Neuronal stem cell (in vitro differentiated cells): ENCODE results near the gene TSC1.

ENCODE experiments used
- DNase-seq: peaks from one replicate; pipeline ENCODE4 v3.0.0-alpha.2; 2013; ENCODE audit warnings: low spot score
- H2AFZ ChIP-seq: one replicate; pipeline ENCODE4 v1.6.1; 2013; ENCODE audit warnings: mild to moderate bottlenecking, low read length, inconsistent platforms
- H2AK5ac ChIP-seq: 2 replicates; pipeline ENCODE4 v1.6.1; 2013; ENCODE audit warnings: low read depth, mild to moderate bottlenecking, inconsistent platforms, low read length, moderate library complexity, mixed read lengths
- H2BK120ac ChIP-seq: 2 replicates; pipeline ENCODE4 v1.6.1; 2013; ENCODE audit warnings: low read depth, mild to moderate bottlenecking, inconsistent platforms, low read length, moderate library complexity, mixed read lengths
- H2BK12ac ChIP-seq: one replicate; pipeline ENCODE4 v1.6.1; 2013; ENCODE audit warnings: low read length, inconsistent platforms
- H2BK15ac ChIP-seq: 2 replicates; pipeline ENCODE4 v1.6.1; 2013; ENCODE audit warnings: mild to moderate bottlenecking, low read length, inconsistent platforms, mixed read lengths
- H2BK5ac ChIP-seq: one replicate; pipeline ENCODE4 v1.6.1; 2013; ENCODE audit warnings: inconsistent platforms, mild to moderate bottlenecking, low read length, moderate library complexity
- H3K14ac ChIP-seq: one replicate; pipeline ENCODE4 v1.6.1; 2013; ENCODE audit warnings: low read length, inconsistent platforms
- H3K18ac ChIP-seq: 2 replicates; pipeline ENCODE4 v1.6.1; 2013; ENCODE audit warnings: low read length, inconsistent platforms
- H3K23ac ChIP-seq: 2 replicates; pipeline ENCODE4 v1.6.1; 2013; ENCODE audit warnings: low read depth, mild to moderate bottlenecking, mixed read lengths, low read length, inconsistent platforms; ENCODE audit not compliant: poor library complexity
- H3K27ac ChIP-seq: replicated peaks from 3 replicates; pipeline ENCODE4 v1.5.1; 2013; ENCODE audit warnings: low read length, inconsistent platforms
- H3K27me3 ChIP-seq, 3 experiments: 2 replicates each; pipeline ENCODE4 v1.6.1; 2013; ENCODE audit warnings: low read length in 3 of 3, mild to moderate bottlenecking in 2 of 3, inconsistent platforms in 1 of 3, low read depth in 1 of 3, mixed read lengths in 1 of 3, moderate library complexity in 1 of 3; ENCODE audit not compliant: control insufficient read depth in 3 of 3, insufficient read depth in 3 of 3
- H3K36me3 ChIP-seq, 2 donors: replicated peaks in 1 of 2; 2 replicates each; pipeline ENCODE4 v1.6.1; 2013; ENCODE audit warnings: low read length in 2 of 2; ENCODE audit not compliant: control insufficient read depth in 2 of 2, insufficient read depth in 2 of 2
- H3K4ac ChIP-seq: 2 replicates; pipeline ENCODE4 v1.6.1; 2013; ENCODE audit warnings: inconsistent platforms, mild to moderate bottlenecking, low read length, moderate library complexity
- H3K4me1 ChIP-seq, 2 donors: 1 replicate in 1 of 2; 2 replicates in 1 of 2; pipeline ENCODE4 v1.6.1; 2013; ENCODE audit warnings: low read length in 2 of 2, low read depth in 1 of 2; ENCODE audit not compliant: control insufficient read depth in 2 of 2, insufficient read depth in 1 of 2
- H3K4me2 ChIP-seq: one replicate; pipeline ENCODE4 v1.6.1; 2013; ENCODE audit warnings: mild to moderate bottlenecking, low read length, inconsistent platforms; ENCODE audit not compliant: insufficient read depth, poor library complexity, severe bottlenecking
- H3K4me3 ChIP-seq, 2 donors: 2 replicates each; pipeline ENCODE4 v1.5.1; 2013; ENCODE audit warnings: low read length in 2 of 2, mild to moderate bottlenecking in 2 of 2, inconsistent platforms in 1 of 2, moderate library complexity in 1 of 2
- H3K79me1 ChIP-seq: one replicate; pipeline ENCODE4 v1.6.1; 2013; ENCODE audit warnings: low read depth, mild to moderate bottlenecking, inconsistent platforms, low read length, moderate library complexity
- H3K9ac ChIP-seq: one replicate; pipeline ENCODE4 v1.6.1; 2013; ENCODE audit warnings: mild to moderate bottlenecking, low read depth, low read length, inconsistent platforms; ENCODE audit not compliant: poor library complexity
- H3K9me3 ChIP-seq, 2 donors: replicated peaks in 1 of 2; 2 replicates each; pipeline versions ENCODE3 to v1.6.1; 2013; ENCODE audit warnings: low read length in 2 of 2, mild to moderate bottlenecking in 2 of 2, inconsistent platforms in 1 of 2, low read depth in 1 of 2, mixed read lengths in 1 of 2, moderate library complexity in 1 of 2; ENCODE audit not compliant: control insufficient read depth in 2 of 2, insufficient read depth in 1 of 2
- H4K8ac ChIP-seq: one replicate; pipeline ENCODE4 v1.6.1; 2013; ENCODE audit warnings: low read depth, mild to moderate bottlenecking, inconsistent platforms, low read length, moderate library complexity
- H4K91ac ChIP-seq: one replicate; pipeline ENCODE4 v1.6.1; 2013; ENCODE audit warnings: low read length, low read depth, mild to moderate bottlenecking, inconsistent platforms; ENCODE audit not compliant: poor library complexity
- WGBS, 2 donors: extraction: QIAGEN DNeasy Blood & Tissue Kit; methylation state at CpG; one replicate each; pipeline ENCODE4 v1.1.7; 2013; ENCODE audit warnings: missing lambda C conversion rate in 2 of 2, mixed read lengths in 1 of 2; ENCODE audit not compliant: insufficient read length in 2 of 2, insufficient replicate concordance in 1 of 2; ENCODE audit errors: extremely low coverage in 2 of 2; 5-methylcytosine and 5-hydroxymethylcytosine counted together

The TSC1 gene

GRCh38 chr9:132877824-132878694 is 66.4 kb downstream of the TSC1 start, which contains the start of gene AK8:
Gene AK8 (minus strand): TSS chr9:132878284. CDS start chr9:132878255, 29 bp downstream.
- Histone ChIP-seq H3K4me1 (peaks cover 2 to 9% of the 10 kb centered on the region in 2 donors), H3K27me3 (peaks cover 0 to 7% (median 0%) of the 10 kb centered on the region in 3 experiments), H3K4ac (no peak within 1 kb of the TSS), H2AK5ac (no peak within 1 kb of the TSS), H4K8ac (no peak within 1 kb of the TSS), H4K91ac (no peak within 1 kb of the TSS), H3K36me3 (no peaks in the 10 kb centered on the region), H2BK15ac (no peak within 1 kb of the TSS), H3K9me3 (no peaks in the 10 kb centered on the region), H2BK120ac (no peak within 1 kb of the TSS), H3K27ac (no peak within 1 kb of the TSS), H2BK12ac (no peak within 1 kb of the TSS), H3K23ac (peak within 1 kb of the TSS; percentile 31), H3K14ac (no peak within 1 kb of the TSS), H3K18ac (peak within 1 kb of the TSS; percentile 89), H3K4me3 (peak within 1 kb of the TSS; percentile 90), H2BK5ac (no peak within 1 kb of the TSS), H3K79me1 (no peaks in the 10 kb centered on the region), H3K4me2 (peak within 1 kb of the TSS; percentile 73), H3K9ac (peak within 1 kb of the TSS; percentile 94), H2AFZ (peak within 1 kb of the TSS; percentile 98)
- DNase-seq = peak; percentile 81
- WGBS, 2 donors = no CpG with 5 or more reads among the region's 89 CpGs

- Histone ChIP-seq H3K4me3 (peak overlapping the region; percentile 90), H3K4me2 (peak overlapping the region; percentile 73)
Observed at GRCh38 chr9:132877458-132877823, 67.0 kb downstream of the TSC1 start.

GRCh38 chr9:132876849-132877248 is 67.6 kb downstream of the TSC1 start:
- Histone ChIP-seq H3K27me3 (peaks cover 0 to 7% (median 0%) of the 10 kb centered on the region in 3 experiments), H3K9ac (no peak overlapping the region), H2BK15ac (no peak overlapping the region), H2BK120ac (no peak overlapping the region), H2AK5ac (no peak overlapping the region), H3K36me3 (no peaks in the 10 kb centered on the region), H4K91ac (no peak overlapping the region), H3K4me2 (no peak overlapping the region), H3K14ac (no peak overlapping the region), H3K18ac (no peak overlapping the region), H4K8ac (no peak overlapping the region), H3K4me1 (peaks cover 0 to 5% of the 10 kb centered on the region in 2 donors), H3K79me1 (no peaks in the 10 kb centered on the region), H2BK12ac (no peak overlapping the region), H3K9me3 (no peaks in the 10 kb centered on the region), H3K4ac (no peak overlapping the region), H3K27ac (no peak overlapping the region), H3K23ac (no peak overlapping the region), H2AFZ (no peak overlapping the region), H2BK5ac (no peak overlapping the region), H3K4me3 (no peak overlapping the region)
- WGBS, 2 donors = no CpG with 5 or more reads among the region's 3 CpGs
- no peak for DNase-seq

More at GRCh38 chr9:132877458-132877823, 67.0 kb downstream of the TSC1 start:
- no peak for DNase-seq
- H3K14ac ChIP-seq = no peak overlapping the region
- no peak overlapping the region for H3K18ac ChIP-seq
- no peak overlapping the region for H3K27ac ChIP-seq
- H2AFZ ChIP-seq = peak overlapping the region; percentile 98
- no peak overlapping the region for H4K8ac ChIP-seq
- WGBS, 2 donors = no CpG with 5 or more reads among the region's 14 CpGs
- H3K4ac ChIP-seq = no peak overlapping the region
- no peak overlapping the region for H2BK12ac ChIP-seq
- H3K36me3 ChIP-seq = no peaks in the 10 kb centered on the region
- H2AK5ac ChIP-seq = no peak overlapping the region
- no peak overlapping the region for H2BK120ac ChIP-seq
- H2BK5ac ChIP-seq = no peak overlapping the region
- no peak overlapping the region for H2BK15ac ChIP-seq
- H3K9ac ChIP-seq = no peak overlapping the region
- H3K23ac ChIP-seq = no peak overlapping the region
- H4K91ac ChIP-seq = no peak overlapping the region
- H3K4me1 ChIP-seq = peaks cover under 1 to 5% of the 10 kb centered on the region in 2 donors
- no peaks in the 10 kb centered on the region for H3K79me1 ChIP-seq
- H3K27me3 ChIP-seq = peaks cover 0 to 7% (median 0%) of the 10 kb centered on the region in 3 experiments
- no peaks in the 10 kb centered on the region for H3K9me3 ChIP-seq

GRCh38 chr9:132875159-132875558 is 69.3 kb downstream of the TSC1 start:
- Histone ChIP-seq H2BK120ac (no peak overlapping the region), H3K14ac (no peak overlapping the region), H2BK15ac (no peak overlapping the region), H4K8ac (no peak overlapping the region), H3K18ac (no peak overlapping the region), H2AK5ac (no peak overlapping the region), H2AFZ (no peak overlapping the region), H3K27ac (no peak overlapping the region), H3K4me3 (no peak overlapping the region), H3K9ac (no peak overlapping the region), H3K79me1 (no peaks in the 10 kb centered on the region), H2BK5ac (no peak overlapping the region), H3K23ac (no peak overlapping the region), H3K4me2 (no peak overlapping the region), H4K91ac (no peak overlapping the region), H2BK12ac (no peak overlapping the region), H3K4ac (no peak overlapping the region), H3K4me1 (peaks cover 0 to 5% of the 10 kb centered on the region in 2 donors), H3K36me3 (no peaks in the 10 kb centered on the region), H3K27me3 (peaks cover 0 to 7% (median 0%) of the 10 kb centered on the region in 3 experiments), H3K9me3 (no peaks in the 10 kb centered on the region)
- no peak for DNase-seq
- no CpG with 5 or more reads among the region's 5 CpGs for whole genome bisulfite sequencing, 2 donors
